GM19372 (cell line): ENCODE measurements around the gene CACNB4.
"Not testable (repeated sequence)": the region's sequence is repeated elsewhere in the genome, so short reads cannot be mapped to it uniquely, and the experiment has no call there.

ENCODE experiments used
- ATAC-seq: cut with Tn5 transposase; IDR thresholded peaks from one replicate; pipeline ENCODE4 v1.9.1; 2021; ENCODE audit warnings: mild to moderate bottlenecking, low read depth, moderate library complexity; ENCODE audit not compliant: unreplicated experiment

CACNB4 gene

GRCh38 chr2:151878204-151878603, 220.6 kb downstream of the CACNB4 start:
- no peak for ATAC-seq

- ATAC-seq = not testable (repeated sequence)
Observed at GRCh38 chr2:151875631-151876030, 223.2 kb downstream of the CACNB4 start.

GRCh38 chr2:151872463-151872862, 226.4 kb downstream of the CACNB4 start:
- no peak for ATAC-seq

GRCh38 chr2:151869291-151869690, 229.6 kb downstream of the CACNB4 start:
- no peak for ATAC-seq

GRCh38 chr2:151862700-151863099, 236.1 kb downstream of the CACNB4 start:
- peak; percentile 99 for ATAC-seq

- ATAC-seq = no peak
Observed at GRCh38 chr2:151861174-151861573, 237.7 kb downstream of the CACNB4 start.

- ATAC-seq = no peak
Observed at GRCh38 chr2:151860613-151861146, 238.2 kb downstream of the CACNB4 start.

GRCh38 chr2:151860210-151860609, 238.6 kb downstream of the CACNB4 start:
- ATAC-seq = no peak

GRCh38 chr2:151857650-151858049, 241.2 kb downstream of the CACNB4 start:
- no peak for ATAC-seq

- peak; percentile 64 for ATAC-seq
Observed at GRCh38 chr2:151855111-151855510, 243.7 kb downstream of the CACNB4 start.

- ATAC-seq = no peak
Observed at GRCh38 chr2:151853070-151853758, 245.6 kb downstream of the CACNB4 start.

GRCh38 chr2:151852260-151853069, 246.4 kb downstream of the CACNB4 start:
- ATAC-seq = no peak

GRCh38 chr2:151851761-151852160, 247.1 kb downstream of the CACNB4 start:
- no peak for ATAC-seq

- ATAC-seq = no peak
Observed at GRCh38 chr2:151849413-151850010, 249.3 kb downstream of the CACNB4 start.

GRCh38 chr2:151845884-151846283, 253.0 kb downstream of the CACNB4 start:
- ATAC-seq = peak; percentile 64

- no peak for ATAC-seq
Observed at GRCh38 chr2:151845481-151845880, 253.4 kb downstream of the CACNB4 start.

- ATAC-seq = no peak
Observed at GRCh38 chr2:151844211-151844896, 254.5 kb downstream of the CACNB4 start.

GRCh38 chr2:151843691-151844061, 255.2 kb downstream of the CACNB4 start:
- no peak for ATAC-seq

GRCh38 chr2:151842830-151843690, 255.8 kb downstream of the CACNB4 start:
- no peak for ATAC-seq

- ATAC-seq = no peak
Observed at GRCh38 chr2:151841047-151841424, 257.8 kb downstream of the CACNB4 start.
